Measurements from ENCODE around the gene GPAT3. TPM values are rescaled to one million over a fixed set of nuclear protein-coding genes. Genes with fewer than 3 reads are reported as not detected.
A peak's percentile ranks its signal among the peaks of the same experiment; 100 is the strongest.
"Not testable (repeated sequence)": the region's sequence is repeated elsewhere in the genome, so short reads cannot be mapped to it uniquely, and the experiment has no call there.

The GPAT3 gene
- total RNA-seq, 1 donor from 2014 or later, result 10.4 TPM

GRCh38 chr4:83552083-83552482 is 16.2 kb downstream of the GPAT3 start:
- no peak for DNase-seq (ENCODE audit: low spot score)

DNA sequence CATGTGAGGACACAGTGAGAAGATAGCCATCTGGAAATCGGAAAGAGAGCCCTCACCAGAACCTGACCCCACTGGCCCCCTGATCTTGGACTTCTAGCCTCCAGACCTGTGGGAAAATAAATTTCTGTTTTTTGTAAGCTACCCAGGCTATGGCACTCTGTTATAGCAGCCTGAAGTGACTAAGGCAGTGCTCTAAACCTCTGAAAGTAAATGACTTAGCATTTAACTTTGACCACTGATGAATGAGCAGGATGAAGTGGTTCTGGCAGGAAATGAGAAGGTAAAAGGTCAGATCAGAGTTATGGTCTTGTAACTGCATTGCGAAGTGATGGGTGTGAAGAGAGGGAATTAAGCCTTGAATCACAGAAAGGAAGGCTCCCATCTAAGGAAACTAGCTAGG is 17.0 kb downstream of the GPAT3 start:
- no peak for DNase-seq (ENCODE audit: low spot score)

GRCh38 chr4:83556006-83556707 is 20.2 kb downstream of the GPAT3 start:
- no peak for DNase-seq (ENCODE audit: low spot score)

- DNase-seq (ENCODE audit: low spot score), result no peak
Observed at GRCh38 chr4:83556816-83557215, 20.9 kb downstream of the GPAT3 start.

GRCh38 chr4:83558059-83558653 is 22.2 kb downstream of the GPAT3 start:
- DNase-seq (ENCODE audit: low spot score), result no peak

DNA sequence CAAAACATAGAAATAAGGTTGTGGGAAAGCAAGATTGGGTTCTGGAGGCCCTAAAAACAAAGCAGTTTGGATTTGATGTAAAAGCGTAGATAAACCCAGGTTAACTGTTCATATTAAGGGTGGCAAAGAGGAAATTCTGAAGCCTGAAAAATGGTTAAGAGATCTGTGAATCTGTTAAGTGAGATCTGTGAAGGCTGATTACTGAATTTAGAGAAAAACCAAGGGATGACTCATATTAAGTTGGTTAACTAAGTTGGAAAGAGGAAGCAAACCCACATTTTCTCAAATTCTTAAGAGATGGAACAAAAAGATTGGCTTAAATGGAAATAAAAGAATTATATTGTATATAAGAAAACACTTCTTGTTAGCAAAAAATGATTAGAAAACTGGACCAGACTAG is 22.8 kb downstream of the GPAT3 start:
- DNase-seq (ENCODE audit: low spot score), result no peak

DNA sequence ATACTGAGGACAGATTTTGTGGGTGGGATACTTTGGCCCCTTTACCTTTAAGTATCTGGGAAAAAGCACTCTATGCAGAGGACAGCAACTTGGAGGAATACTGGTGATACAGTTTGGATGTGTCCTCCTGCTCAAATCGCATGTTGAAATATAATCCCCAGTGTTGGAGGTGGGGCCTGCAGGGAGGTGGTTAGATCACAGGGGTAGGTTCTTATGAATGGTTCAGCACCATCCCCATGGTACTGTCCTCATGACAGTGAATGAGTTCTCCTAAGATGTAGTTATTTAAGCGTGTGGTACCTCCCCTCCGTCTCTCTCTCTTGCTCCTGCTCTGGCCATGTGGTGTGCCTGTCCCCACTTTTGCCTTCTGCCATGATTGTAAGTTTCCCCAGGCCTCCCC is 24.6 kb downstream of the GPAT3 start:
- DNase-seq (ENCODE audit: low spot score), result no peak

DNA sequence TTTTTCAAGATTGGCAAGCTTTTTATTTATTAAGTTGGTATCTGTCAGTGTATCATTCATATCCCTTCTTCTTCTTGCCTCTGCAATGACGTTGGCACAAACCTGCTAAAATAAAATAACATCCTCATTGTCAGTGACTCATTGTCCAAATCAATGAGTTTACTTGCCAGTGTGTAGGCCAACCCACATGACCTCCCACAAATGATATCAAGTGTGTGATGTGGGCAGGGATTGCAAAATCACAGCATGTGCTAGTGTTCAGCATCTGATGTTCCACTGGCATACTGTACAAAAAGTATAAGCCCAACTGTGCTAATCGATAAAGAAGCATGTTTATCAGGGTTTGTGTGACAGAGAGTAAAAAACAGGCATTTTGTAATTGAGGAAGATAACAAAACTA is 25.5 kb downstream of the GPAT3 start:
- DNase-seq (ENCODE audit: low spot score), result no peak

- DNase-seq (ENCODE audit: low spot score), result no peak
Observed at GRCh38 chr4:83563998-83564397, 28.1 kb downstream of the GPAT3 start.

- DNase-seq (ENCODE audit: low spot score), result no peak
Observed at GRCh38 chr4:83568062-83568461, 32.2 kb downstream of the GPAT3 start.

GRCh38 chr4:83569429-83569828 is 33.5 kb downstream of the GPAT3 start:
- no peak for DNase-seq (ENCODE audit: low spot score)

- DNase-seq (ENCODE audit: low spot score), result peak; percentile 13
Observed at GRCh38 chr4:83569987-83570386, 34.1 kb downstream of the GPAT3 start.

DNA sequence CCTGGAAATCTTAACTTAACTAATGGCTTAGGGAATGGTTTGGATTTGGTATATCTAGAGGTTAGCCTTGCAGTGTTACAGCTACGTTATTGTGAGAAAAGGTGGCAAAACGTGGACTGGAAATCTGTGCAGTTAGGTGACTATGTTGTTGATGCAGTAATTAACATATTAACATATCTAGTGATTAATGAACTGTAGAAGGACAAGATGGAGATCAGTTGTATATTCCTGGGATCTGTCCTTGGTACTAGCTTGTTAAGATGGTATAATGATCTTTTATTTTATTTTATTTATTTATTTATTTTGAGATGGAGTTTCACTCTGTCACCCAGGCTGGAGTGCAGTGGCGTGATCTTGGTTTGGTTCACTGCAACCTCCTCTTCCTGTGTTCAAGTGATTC is 36.9 kb downstream of the GPAT3 start:
- DNase-seq (ENCODE audit: low spot score), result no peak

DNA sequence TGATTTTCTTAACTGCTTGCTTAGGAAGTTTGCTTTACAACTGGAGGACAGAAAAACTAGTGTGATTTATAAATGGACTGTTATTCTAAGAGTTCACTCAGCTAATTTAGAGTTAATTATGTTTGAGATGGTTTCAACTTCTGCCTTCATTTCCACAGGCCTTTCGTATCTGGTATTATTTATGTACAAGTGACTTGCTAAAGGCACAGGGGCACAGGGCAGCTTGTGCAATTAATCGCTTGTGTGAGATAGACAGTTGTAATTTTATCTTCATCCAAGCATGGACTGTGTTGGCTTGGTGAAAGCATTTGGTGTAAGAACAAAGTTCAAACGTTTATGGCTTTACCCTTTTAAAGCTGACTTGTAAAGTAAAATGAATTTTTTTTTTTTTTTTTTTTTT is 38.3 kb downstream of the GPAT3 start:
- no peak for DNase-seq (ENCODE audit: low spot score)

GRCh38 chr4:83576237-83576636 is 40.3 kb downstream of the GPAT3 start:
- not testable (repeated sequence) for DNase-seq (ENCODE audit: low spot score)

DNA sequence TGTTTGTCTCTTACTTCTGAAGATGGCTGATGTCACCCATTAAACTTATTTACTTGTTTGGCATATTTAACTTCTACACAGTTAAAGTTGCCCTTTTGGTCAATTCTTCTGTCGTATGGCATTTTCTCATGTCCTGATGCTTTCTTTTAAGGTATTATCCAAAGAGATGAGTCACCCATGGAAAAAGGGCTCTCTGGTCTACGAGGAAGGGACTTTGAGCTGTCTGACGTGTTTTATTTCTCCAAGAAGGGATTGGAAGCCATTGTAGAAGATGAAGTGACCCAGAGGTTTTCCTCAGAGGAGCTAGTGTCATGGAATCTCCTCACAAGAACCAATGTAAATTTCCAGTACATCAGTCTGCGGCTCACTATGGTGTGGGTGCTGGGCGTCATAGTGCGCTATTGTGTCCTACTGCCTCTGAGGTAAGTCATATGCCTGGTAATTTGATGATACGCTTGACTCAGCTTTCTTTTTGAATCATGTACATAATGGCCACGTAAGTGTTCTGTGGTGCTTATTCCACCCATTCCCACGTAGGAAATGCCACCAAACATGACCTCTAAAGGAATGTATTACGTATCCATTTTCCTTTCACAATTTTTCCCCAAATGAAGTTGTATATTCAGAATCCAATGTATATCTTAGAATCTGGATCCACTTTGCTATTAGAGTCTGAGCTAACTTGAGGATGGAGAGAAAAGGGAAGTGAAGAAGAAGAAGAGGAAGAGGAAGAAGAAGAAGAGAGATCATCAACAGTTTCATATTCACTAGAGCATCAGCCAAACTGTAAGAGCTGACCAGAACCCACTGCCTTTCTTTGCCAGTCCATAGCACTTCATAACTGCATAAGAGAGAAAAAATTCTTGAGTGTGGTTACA is 45.7 kb downstream of the GPAT3 start:
- DNase-seq (ENCODE audit: low spot score), result no peak

DNA sequence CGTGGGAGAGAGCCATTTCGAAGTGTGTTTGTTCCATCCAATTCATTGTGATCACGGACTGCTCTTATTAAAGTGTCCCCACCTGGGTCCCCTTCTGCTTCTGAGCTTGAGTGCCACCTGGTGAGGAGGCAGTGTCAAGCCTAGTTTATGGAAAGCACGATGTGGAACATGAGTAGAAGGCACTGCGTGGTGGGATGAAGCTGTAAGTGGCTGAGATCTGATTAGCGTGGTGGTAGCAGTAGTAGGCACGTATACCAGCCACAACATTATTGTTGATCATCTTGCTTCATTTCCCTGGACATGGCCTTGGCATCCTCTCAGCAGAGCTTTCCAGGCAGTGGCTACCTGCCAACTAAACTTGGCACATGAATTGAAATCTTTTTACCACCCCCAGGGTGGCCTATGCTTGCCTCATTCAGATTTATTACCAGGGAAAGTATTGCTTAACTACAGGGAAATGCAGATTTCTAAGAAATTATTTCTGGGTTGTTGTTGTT is 46.4 kb downstream of the GPAT3 start:
- no peak for DNase-seq (ENCODE audit: low spot score)

DNA sequence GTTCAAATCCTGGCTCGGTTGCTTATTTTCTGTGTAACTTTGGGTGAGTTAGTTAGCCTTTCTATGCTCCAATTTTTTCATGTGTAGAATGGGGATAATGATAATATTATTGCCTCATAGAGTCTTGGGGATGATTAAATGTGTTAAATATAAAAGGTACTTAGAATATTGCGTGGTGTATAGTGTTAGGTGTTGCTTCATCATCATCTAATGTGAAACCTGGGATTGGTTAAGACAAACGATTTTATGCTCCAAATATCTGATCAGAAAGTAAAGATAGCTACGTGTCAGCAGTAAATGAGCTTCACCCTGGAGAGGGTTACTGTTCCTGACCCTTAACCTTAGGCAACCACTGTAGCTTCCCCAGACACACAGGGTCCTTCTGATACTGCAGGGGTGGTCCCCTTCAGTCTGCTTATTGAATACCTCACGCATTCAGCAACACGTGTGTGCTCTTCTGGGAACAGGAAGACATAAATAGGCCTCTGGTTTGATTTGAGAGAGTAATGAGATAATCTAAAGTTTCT is 50.1 kb downstream of the GPAT3 start:
- no peak for DNase-seq (ENCODE audit: low spot score)

- DNase-seq (ENCODE audit: low spot score), result no peak
Observed at GRCh38 chr4:83589279-83589678, 53.4 kb downstream of the GPAT3 start.

DNA sequence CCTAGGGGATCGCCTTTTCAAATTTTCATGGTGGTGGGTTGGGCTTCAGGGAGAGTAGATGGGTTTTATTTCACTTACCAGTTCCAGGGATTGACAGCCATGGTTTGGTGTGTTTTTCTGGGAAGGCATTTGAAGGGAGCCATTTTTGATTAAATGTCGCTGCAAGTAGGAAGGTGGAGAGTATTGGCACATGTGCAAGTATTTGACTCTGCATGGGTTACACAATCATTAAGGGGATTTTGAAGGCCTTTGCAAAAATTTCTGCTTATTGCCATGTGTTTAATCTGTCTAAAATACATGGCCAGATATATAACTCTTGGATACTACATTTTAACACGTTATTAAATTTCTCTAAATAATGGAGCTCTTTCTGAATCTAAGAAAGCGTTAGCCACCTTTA is 55.1 kb downstream of the GPAT3 start:
- no peak for DNase-seq (ENCODE audit: low spot score)

DNA sequence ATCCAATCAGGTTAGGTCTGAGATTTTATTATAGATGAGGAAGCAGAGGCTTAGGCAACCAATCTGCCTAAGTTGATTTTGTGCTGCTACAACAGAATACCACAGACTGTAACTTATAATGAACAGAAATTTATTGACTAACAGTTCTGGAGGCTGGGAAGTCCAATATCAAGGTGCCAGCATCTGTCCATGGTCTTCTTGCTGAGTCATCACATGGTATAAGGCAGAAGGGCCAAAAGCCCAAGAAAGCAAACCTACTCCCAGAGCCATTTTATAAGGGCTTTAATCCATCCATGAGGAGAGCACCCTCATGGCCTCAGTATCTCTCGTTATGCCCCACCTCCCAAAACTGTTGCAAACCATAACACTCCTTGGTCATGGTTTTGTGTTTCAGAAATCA is 55.8 kb downstream of the GPAT3 start:
- no peak for DNase-seq (ENCODE audit: low spot score)

DNA sequence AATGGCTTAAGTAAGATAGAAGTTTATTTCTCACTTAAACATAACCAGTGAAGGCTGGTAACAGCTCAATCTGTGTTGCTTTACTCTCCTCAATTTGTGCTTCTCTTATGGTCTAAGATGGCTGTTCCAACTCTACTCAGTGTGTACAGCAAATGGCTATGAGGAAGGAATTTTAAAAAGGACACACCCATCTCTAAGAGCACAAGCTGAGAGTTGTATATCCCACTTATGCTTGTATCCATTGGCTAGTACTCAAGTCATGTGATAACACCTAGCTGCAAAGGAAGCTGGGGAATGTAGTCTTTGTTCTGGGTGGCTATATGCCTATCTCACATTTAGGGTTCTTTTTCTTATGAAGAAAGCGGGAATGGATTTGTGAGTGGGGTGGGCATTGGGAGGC is 63.3 kb downstream of the GPAT3 start:
- DNase-seq (ENCODE audit: low spot score), result peak; percentile 7
